Ovary (tissue), 3 donors: Measurements from ENCODE around the gene FAM120AOS.
"Not testable (repeated sequence)": the region's sequence is repeated elsewhere in the genome, so short reads cannot be mapped to it uniquely, and the experiment has no call there.

Experiments
- CTCF ChIP-seq, 3 donors: fragments of 450-650 bp in 2 of 3; fragments of 200-600 bp in 1 of 3; IDR thresholded peaks; one replicate each; pipeline versions ENCODE4 v1.5.1 to v1.8.0; 2016 to 2022; ENCODE audit warnings: antibody characterized with exemption in 3 of 3, mild to moderate bottlenecking in 1 of 3
- EP300 ChIP-seq: sonication (generic); formaldehyde crosslinking; IDR thresholded peaks from one replicate; pipeline ENCODE4 v1.6.1; 2017; ENCODE audit warnings: antibody characterized with exemption
- POLR2A ChIP-seq: fragments of 450-650 bp; IDR thresholded peaks from one replicate; pipeline ENCODE4 v1.6.1; 2017; ENCODE audit warnings: antibody characterized with exemption, mild to moderate bottlenecking, moderate library complexity
- donor health status: DM: no; HTN: no; CAD: no.

- not testable (repeated sequence) for TF ChIP-seq CTCF (IDR thresholded peaks at IDR 0.05); POLR2A; EP300
Measured at GRCh38 chr9:93439301-93439700, 14.1 kb downstream of the FAM120AOS start.
